ENCODE data around the gene DTX1. TPM values are rescaled to one million over a fixed set of nuclear protein-coding genes. Genes with fewer than 3 reads are reported as not detected.
A peak's percentile ranks its signal among the peaks of the same experiment; 100 is the strongest.

The DTX1 gene
- total and polyA plus RNA-seq, 2 of the 13 experiments (the other 11 are each of a cell fraction or from before 2014, with no cell fraction given) = not detected

GRCh38 chr12:113098441-113099028 is 42.0 kb downstream of the DTX1 start (continued):
- TF ChIP-seq HDAC6 (IDR thresholded peaks at IDR 0.05; ENCODE audit: low read depth, low read length) (no peak), ZNF224 (CRISPR knock-in tag; IDR thresholded peaks at IDR 0.05) (no peak), HOXA9 (CRISPR knock-in tag; IDR thresholded peaks at IDR 0.05; ENCODE audit: borderline replicate concordance) (no peak), ZNF577 (CRISPR knock-in tag; IDR thresholded peaks at IDR 0.05; ENCODE audit: borderline replicate concordance, low read depth) (no peak), MTF2 (CRISPR knock-in tag; IDR thresholded peaks at IDR 0.05; ENCODE audit: borderline replicate concordance) (no peak), ZNF7 (CRISPR knock-in tag; IDR thresholded peaks at IDR 0.05) (no peak), EED (CRISPR knock-in tag; IDR thresholded peaks at IDR 0.05) (0 out of 2 replicates have a peak, but pooled peaks have one; percentile 36), ZIK1 (CRISPR knock-in tag; IDR thresholded peaks at IDR 0.05; ENCODE audit: borderline replicate concordance, low read depth) (no peak), POGZ (CRISPR knock-in tag; IDR thresholded peaks at IDR 0.05) (peak; percentile 56; the same call in 1 of the 2 replicates), MIER2 (CRISPR knock-in tag; IDR thresholded peaks at IDR 0.05) (0 out of 2 replicates have a peak, but pooled peaks have one; percentile 59), ZNF839 (CRISPR knock-in tag; IDR thresholded peaks at IDR 0.05; ENCODE audit: borderline replicate concordance) (no peak), KAT2B (IDR thresholded peaks at IDR 0.05; ENCODE audit: borderline replicate concordance, low read depth, low read length) (no peak), THRA (CRISPR knock-in tag; IDR thresholded peaks at IDR 0.05; ENCODE audit: borderline replicate concordance) (peak; percentile 50; the same call in 1 of the 2 replicates), HNF1B (CRISPR knock-in tag; IDR thresholded peaks at IDR 0.05) (peak; percentile 55; the same call in 1 of the 2 replicates), ZNF781 (CRISPR knock-in tag; IDR thresholded peaks at IDR 0.05; ENCODE audit: borderline replicate concordance, not compliant biosample characterization) (peak; percentile 41), MYC (CRISPR knock-in tag; IDR thresholded peaks at IDR 0.05; ENCODE audit: borderline replicate concordance) (no peak), CBX2 (IDR thresholded peaks at IDR 0.05; ENCODE audit: low read depth, low read length) (no peak), CBX2 (CRISPR knock-in tag; IDR thresholded peaks at IDR 0.05; ENCODE audit: low read depth) (peak; percentile 68; the same call in 1 of the 2 replicates), NCOA2 (CRISPR knock-in tag; IDR thresholded peaks at IDR 0.05) (0 out of 2 replicates have a peak, but pooled peaks have one; percentile 15), ZNF121 (CRISPR knock-in tag; IDR thresholded peaks at IDR 0.05) (peak; percentile 91)
- TF ChIP-seq, protein P1, sequence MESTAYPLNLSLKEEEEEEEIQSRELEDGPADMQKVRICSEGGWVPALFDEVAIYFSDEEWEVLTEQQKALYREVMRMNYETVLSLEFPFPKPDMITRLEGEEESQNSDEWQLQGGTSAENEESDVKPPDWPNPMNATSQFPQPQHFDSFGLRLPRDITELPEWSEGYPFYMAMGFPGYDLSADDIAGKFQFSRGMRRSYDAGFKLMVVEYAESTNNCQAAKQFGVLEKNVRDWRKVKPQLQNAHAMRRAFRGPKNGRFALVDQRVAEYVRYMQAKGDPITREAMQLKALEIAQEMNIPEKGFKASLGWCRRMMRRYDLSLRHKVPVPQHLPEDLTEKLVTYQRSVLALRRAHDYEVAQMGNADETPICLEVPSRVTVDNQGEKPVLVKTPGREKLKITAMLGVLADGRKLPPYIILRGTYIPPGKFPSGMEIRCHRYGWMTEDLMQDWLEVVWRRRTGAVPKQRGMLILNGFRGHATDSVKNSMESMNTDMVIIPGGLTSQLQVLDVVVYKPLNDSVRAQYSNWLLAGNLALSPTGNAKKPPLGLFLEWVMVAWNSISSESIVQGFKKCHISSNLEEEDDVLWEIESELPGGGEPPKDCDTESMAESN (CRISPR knock-in tag; conservative IDR thresholded peaks at IDR 0.05) = peak; percentile 66; the same call in 1 of the 2 replicates
- TF ChIP-seq, protein P2, sequence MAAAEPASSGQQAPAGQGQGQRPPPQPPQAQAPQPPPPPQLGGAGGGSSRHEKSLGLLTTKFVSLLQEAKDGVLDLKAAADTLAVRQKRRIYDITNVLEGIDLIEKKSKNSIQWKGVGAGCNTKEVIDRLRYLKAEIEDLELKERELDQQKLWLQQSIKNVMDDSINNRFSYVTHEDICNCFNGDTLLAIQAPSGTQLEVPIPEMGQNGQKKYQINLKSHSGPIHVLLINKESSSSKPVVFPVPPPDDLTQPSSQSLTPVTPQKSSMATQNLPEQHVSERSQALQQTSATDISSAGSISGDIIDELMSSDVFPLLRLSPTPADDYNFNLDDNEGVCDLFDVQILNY (CRISPR knock-in tag; conservative IDR thresholded peaks at IDR 0.05) = no peak
- TF ChIP-seq, protein P3, sequence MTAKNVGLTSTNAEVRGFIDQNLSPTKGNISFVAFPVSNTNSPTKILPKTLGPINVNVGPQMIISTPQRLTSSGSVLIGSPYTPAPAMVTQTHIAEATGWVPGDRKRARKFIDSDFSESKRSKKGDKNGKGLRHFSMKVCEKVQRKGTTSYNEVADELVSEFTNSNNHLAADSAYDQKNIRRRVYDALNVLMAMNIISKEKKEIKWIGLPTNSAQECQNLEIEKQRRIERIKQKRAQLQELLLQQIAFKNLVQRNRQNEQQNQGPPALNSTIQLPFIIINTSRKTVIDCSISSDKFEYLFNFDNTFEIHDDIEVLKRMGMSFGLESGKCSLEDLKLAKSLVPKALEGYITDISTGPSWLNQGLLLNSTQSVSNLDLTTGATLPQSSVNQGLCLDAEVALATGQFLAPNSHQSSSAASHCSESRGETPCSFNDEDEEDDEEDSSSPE (CRISPR knock-in tag; IDR thresholded peaks at IDR 0.05) = no peak

All from HepG2 (cell line).